GM23338 (cell line): ENCODE data around the gene LILRA1. TPM values are rescaled to one million over a fixed set of nuclear protein-coding genes. Genes with fewer than 3 reads are reported as not detected.
"Not testable (repeated sequence)": the region's sequence is repeated elsewhere in the genome, so short reads cannot be mapped to it uniquely, and the experiment has no call there.

Experiments
- ATAC-seq: fragments of 200-7000 bp; cut with Tn5 transposase; 3 replicates; pipeline ENCODE4 v1.9.1; 2020
- DNase-seq: peaks from one replicate; pipeline ENCODE4 v3.0.0-alpha.2; 2015; ENCODE audit warnings: low spot score
- H2AFZ ChIP-seq: fragments of 200-600 bp; sonication (generic); 2 replicates; pipeline ENCODE4 v1.8.0; 2016; ENCODE audit warnings: antibody characterized with exemption, mild to moderate bottlenecking, moderate library complexity
- H3F3A ChIP-seq: fragments of 200-600 bp; sonication (generic); replicated peaks from 2 replicates; pipeline ENCODE4 v1.8.0; 2017; ENCODE audit warnings: antibody characterized with exemption, mixed run types, low read depth
- H3K27ac ChIP-seq: fragments of 200-600 bp; sonication (generic); 2 replicates; pipeline ENCODE4 v1.6.1; 2016; ENCODE audit warnings: low read depth
- H3K27me3 ChIP-seq: fragments of 200-600 bp; sonication (generic); 2 replicates; pipeline ENCODE4 v1.8.0; 2016; ENCODE audit warnings: mild to moderate bottlenecking, mixed run types, moderate library complexity; ENCODE audit not compliant: insufficient read depth
- H3K36me3 ChIP-seq: fragments of 200-600 bp; sonication (generic); 2 replicates; pipeline ENCODE4 v1.8.0; 2016; ENCODE audit warnings: mild to moderate bottlenecking; ENCODE audit not compliant: insufficient read depth
- H3K4me1 ChIP-seq: fragments of 200-600 bp; sonication (generic); 2 replicates; pipeline ENCODE4 v1.8.0; 2016; ENCODE audit warnings: mild to moderate bottlenecking, moderate library complexity; ENCODE audit not compliant: insufficient read depth
- H3K4me2 ChIP-seq: fragments of 200-600 bp; sonication (generic); 2 replicates; pipeline ENCODE4 v1.7.1; 2017; ENCODE audit warnings: mixed run types
- H3K4me3 ChIP-seq: fragments of 200-600 bp; sonication (generic); 2 replicates; pipeline ENCODE4 v1.6.1; 2016; ENCODE audit warnings: mixed run types
- H3K79me2 ChIP-seq: fragments of 200-600 bp; sonication (generic); replicated peaks from 2 replicates; pipeline ENCODE4 v1.8.0; 2017; ENCODE audit warnings: mild to moderate bottlenecking; ENCODE audit not compliant: insufficient read depth
- H3K9me2 ChIP-seq: fragments of 200-600 bp; sonication (generic); 2 replicates; pipeline ENCODE4 v1.8.0; 2017; ENCODE audit not compliant: insufficient read depth
- H4K20me1 ChIP-seq: fragments of 200-600 bp; sonication (generic); replicated peaks from 2 replicates; pipeline ENCODE4 v1.8.0; 2017; ENCODE audit warnings: mild to moderate bottlenecking; ENCODE audit not compliant: insufficient read depth
- H3K27ac Mint-ChIP-seq: 2 replicates; pipeline ENCODE4 v1.8.0; 2020; ENCODE audit warnings: inconsistent platforms, mild to moderate bottlenecking, moderate library complexity, mixed read lengths
- H3K27me3 Mint-ChIP-seq: 3 replicates; pipeline ENCODE4 v1.8.0; 2022; ENCODE audit warnings: low read depth, mild to moderate bottlenecking, moderate library complexity, mixed read lengths, inconsistent platforms; ENCODE audit not compliant: insufficient read depth, poor library complexity
- H3K36me3 Mint-ChIP-seq: 3 replicates; pipeline ENCODE4 v1.8.0; 2021; ENCODE audit warnings: low read depth, mild to moderate bottlenecking, inconsistent platforms, moderate library complexity, mixed read lengths
- H3K4me1 Mint-ChIP-seq: 3 replicates; pipeline ENCODE4 v1.8.0; 2020; ENCODE audit warnings: mild to moderate bottlenecking, inconsistent platforms, mixed read lengths
- H3K4me3 Mint-ChIP-seq: 3 replicates; pipeline ENCODE4 v1.8.0; 2021; ENCODE audit warnings: moderate library complexity, mild to moderate bottlenecking, inconsistent platforms, mixed read lengths
- H3K9me3 Mint-ChIP-seq: 3 replicates; pipeline ENCODE4 v1.8.0; 2020; ENCODE audit warnings: moderate library complexity, mild to moderate bottlenecking, inconsistent platforms, mixed read lengths
- ETS1 ChIP-seq: IDR thresholded peaks from 2 replicates; pipeline ENCODE4 v1.6.1; 2016; ENCODE audit warnings: antibody characterized with exemption
- EZH2phosphoT487 ChIP-seq: fragments of 200-600 bp; sonication (generic); IDR thresholded peaks from one replicate; pipeline ENCODE4 v1.8.1; 2018; ENCODE audit warnings: antibody characterized with exemption; ENCODE audit not compliant: unreplicated experiment
- NANOG ChIP-seq: IDR thresholded peaks from 2 replicates; pipeline ENCODE4 v1.6.1; 2016; ENCODE audit warnings: antibody characterized with exemption, borderline replicate concordance
- POLR2AphosphoS5 ChIP-seq: IDR thresholded peaks from 2 replicates; pipeline ENCODE4 v1.6.1; 2016; ENCODE audit warnings: antibody characterized with exemption, low read depth
- STAT1 ChIP-seq: IDR thresholded peaks from one replicate; pipeline ENCODE4 v1.6.1; 2016; ENCODE audit warnings: antibody characterized with exemption; ENCODE audit not compliant: unreplicated experiment
- ZNF331 ChIP-seq: fragments of 250-450 bp; sonication (Bioruptor Pico); IDR thresholded peaks from 2 replicates; pipeline ENCODE4 v1.5.0; 2020; ENCODE audit warnings: low read depth, mild to moderate bottlenecking, moderate library complexity
- polyA plus RNA-seq: library from polyadenylated mRNA; unstranded; fragments of >200 nt; fragmentation: Nextera tagmentation; extraction: Ambion mirVana; gene quantifications from 2 replicates; pipeline ENCODE4 v1.2.1, GENCODE V29; 2016
- total RNA-seq: library from RNA; depleted of rRNA; stranded (reverse); fragments of >200 nt; shearing (Covaris generic); gene quantifications from 2 replicates; pipeline ENCODE4 v1.2.3, GENCODE V29; 2014
- TF ChIP-seq, protein P1 (sequence below): IDR thresholded peaks from one replicate; pipeline ENCODE4 v1.6.1; 2018; ENCODE audit warnings: antibody characterized with exemption; ENCODE audit not compliant: unreplicated experiment

Gene LILRA1
- total and polyA plus RNA-seq, 2 experiments from 2014 or later: not detected

- no peaks in the 10 kb centered on the region for H3K27me3 ChIP-seq
- H3F3A ChIP-seq: no peaks in the 10 kb centered on the region
- H3K79me2 ChIP-seq: no peaks in the 10 kb centered on the region
- no peaks in the 10 kb centered on the region for H3K9me2 ChIP-seq
- no peaks in the 10 kb centered on the region for H3K4me1 Mint-ChIP-seq
- H3K27ac ChIP-seq: no peak overlapping the region
- TF ChIP-seq EZH2phosphoT487 (no peak), ETS1 (no peak)
- H3K4me2 ChIP-seq: no peak overlapping the region
- no peak overlapping the region for H3K27ac Mint-ChIP-seq
- H3K4me3 Mint-ChIP-seq: no peak overlapping the region
- peaks cover 23% of the 10 kb centered on the region; the same call in 2 of the 3 replicates for H3K36me3 Mint-ChIP-seq
- peaks cover 8% of the 10 kb centered on the region for H3K27me3 Mint-ChIP-seq
- no peaks in the 10 kb centered on the region for H3K36me3 ChIP-seq
- H3K4me1 ChIP-seq: no peaks in the 10 kb centered on the region
- DNase-seq (no peak), ATAC-seq (no peak)
- no peaks in the 10 kb centered on the region for H4K20me1 ChIP-seq
- no peak overlapping the region for H2AFZ ChIP-seq
- peaks cover 87% of the 10 kb centered on the region for H3K9me3 Mint-ChIP-seq
- no peak overlapping the region for H3K4me3 ChIP-seq
Observed at GRCh38 chr19:54577334-54577733, 16.1 kb upstream of the LILRA1 start.

DNA sequence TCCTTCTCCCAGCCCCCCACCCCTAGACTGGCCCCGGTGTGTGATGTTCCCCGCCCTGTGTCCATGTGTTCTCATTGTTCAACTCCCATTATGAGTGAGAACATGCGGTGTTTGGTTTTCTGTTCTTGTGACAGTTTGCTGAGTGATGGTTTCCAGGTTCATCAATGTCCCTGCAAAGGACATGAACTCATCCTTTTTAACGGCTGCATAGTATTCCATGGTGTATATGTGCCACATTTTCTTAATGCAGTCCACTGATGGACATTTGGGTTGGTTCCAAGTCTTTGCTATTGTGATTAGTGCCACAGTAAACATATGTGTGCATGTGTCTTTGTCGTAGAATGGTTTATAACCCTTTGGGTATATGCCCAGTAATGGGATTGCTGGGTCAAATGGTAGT, 15.2 kb upstream of the LILRA1 start:
- not testable (repeated sequence) for H3K4me3 ChIP-seq, H2AFZ ChIP-seq, H3K27me3 Mint-ChIP-seq, H3K27ac ChIP-seq, H3K9me2 ChIP-seq, H3F3A ChIP-seq, H3K4me1 ChIP-seq, H3K79me2 ChIP-seq, H3K4me1 Mint-ChIP-seq, H3K4me3 Mint-ChIP-seq, H3K4me2 ChIP-seq, H3K27ac Mint-ChIP-seq, H4K20me1 ChIP-seq, H3K36me3 ChIP-seq, DNase-seq, H3K27me3 ChIP-seq, ATAC-seq
- H3K9me3 Mint-ChIP-seq: peaks cover 87% of the 10 kb centered on the region
- peaks cover 15% of the 10 kb centered on the region; the same call in 2 of the 3 replicates for H3K36me3 Mint-ChIP-seq

DNA sequence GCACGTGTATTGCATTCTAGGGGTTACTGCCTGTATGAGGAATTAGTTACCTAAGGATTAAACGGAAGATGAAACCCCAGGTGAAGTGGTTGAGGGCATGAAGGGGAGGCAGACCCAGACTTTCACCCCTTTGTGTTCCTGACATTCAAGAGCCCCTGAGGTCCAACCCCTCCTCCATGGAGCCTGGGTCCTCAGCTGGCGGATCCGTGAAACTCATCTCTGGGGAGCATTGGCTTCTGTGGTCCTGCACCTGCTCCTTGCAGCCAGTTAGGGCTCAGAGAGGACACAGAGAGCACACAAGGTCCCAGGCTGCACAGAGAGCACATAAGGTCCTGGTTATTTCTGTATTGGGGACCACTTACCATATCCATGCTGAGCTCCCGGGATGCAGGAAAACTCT, 7.0 kb upstream of the LILRA1 start:
- Histone ChIP-seq H3K4me1 (no peaks in the 10 kb centered on the region), H2AFZ (no peak overlapping the region), H3K79me2 (no peaks in the 10 kb centered on the region), H3K27me3 (no peaks in the 10 kb centered on the region), H3K4me3 (no peak overlapping the region), H3K27ac (no peak overlapping the region), H3F3A (no peaks in the 10 kb centered on the region), H3K9me2 (no peaks in the 10 kb centered on the region), H3K4me2 (no peak overlapping the region), H3K36me3 (no peaks in the 10 kb centered on the region), H4K20me1 (no peaks in the 10 kb centered on the region)
- no peak for ATAC-seq
- no peak for DNase-seq
- Mint-ChIP-seq H3K9me3 (peaks cover 99% of the 10 kb centered on the region), H3K36me3 (peaks cover 37% of the 10 kb centered on the region), H3K4me1 (no peaks in the 10 kb centered on the region), H3K27ac (no peak overlapping the region), H3K27me3 (peaks cover 9% of the 10 kb centered on the region), H3K4me3 (no peak overlapping the region)
- TF ChIP-seq ZNF331 (CRISPR knock-in tag): no peak
- TF ChIP-seq EZH2phosphoT487: no peak
- TF ChIP-seq NANOG: no peak
- no peak for TF ChIP-seq POLR2AphosphoS5
- TF ChIP-seq ETS1: no peak
- TF ChIP-seq, protein P1, sequence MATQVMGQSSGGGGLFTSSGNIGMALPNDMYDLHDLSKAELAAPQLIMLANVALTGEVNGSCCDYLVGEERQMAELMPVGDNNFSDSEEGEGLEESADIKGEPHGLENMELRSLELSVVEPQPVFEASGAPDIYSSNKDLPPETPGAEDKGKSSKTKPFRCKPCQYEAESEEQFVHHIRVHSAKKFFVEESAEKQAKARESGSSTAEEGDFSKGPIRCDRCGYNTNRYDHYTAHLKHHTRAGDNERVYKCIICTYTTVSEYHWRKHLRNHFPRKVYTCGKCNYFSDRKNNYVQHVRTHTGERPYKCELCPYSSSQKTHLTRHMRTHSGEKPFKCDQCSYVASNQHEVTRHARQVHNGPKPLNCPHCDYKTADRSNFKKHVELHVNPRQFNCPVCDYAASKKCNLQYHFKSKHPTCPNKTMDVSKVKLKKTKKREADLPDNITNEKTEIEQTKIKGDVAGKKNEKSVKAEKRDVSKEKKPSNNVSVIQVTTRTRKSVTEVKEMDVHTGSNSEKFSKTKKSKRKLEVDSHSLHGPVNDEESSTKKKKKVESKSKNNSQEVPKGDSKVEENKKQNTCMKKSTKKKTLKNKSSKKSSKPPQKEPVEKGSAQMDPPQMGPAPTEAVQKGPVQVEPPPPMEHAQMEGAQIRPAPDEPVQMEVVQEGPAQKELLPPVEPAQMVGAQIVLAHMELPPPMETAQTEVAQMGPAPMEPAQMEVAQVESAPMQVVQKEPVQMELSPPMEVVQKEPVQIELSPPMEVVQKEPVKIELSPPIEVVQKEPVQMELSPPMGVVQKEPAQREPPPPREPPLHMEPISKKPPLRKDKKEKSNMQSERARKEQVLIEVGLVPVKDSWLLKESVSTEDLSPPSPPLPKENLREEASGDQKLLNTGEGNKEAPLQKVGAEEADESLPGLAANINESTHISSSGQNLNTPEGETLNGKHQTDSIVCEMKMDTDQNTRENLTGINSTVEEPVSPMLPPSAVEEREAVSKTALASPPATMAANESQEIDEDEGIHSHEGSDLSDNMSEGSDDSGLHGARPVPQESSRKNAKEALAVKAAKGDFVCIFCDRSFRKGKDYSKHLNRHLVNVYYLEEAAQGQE: no peak
- TF ChIP-seq STAT1: no peak
